Astrocyte (in vitro differentiated cells and primary cell): ENCODE data around the gene KRTAP19-4. TPM values are rescaled to one million over a fixed set of nuclear protein-coding genes. Genes with fewer than 3 reads are reported as not detected.

Experiments used
- DNase-seq: peaks from one replicate; pipeline ENCODE4 v3.0.0-alpha.2; 2010; ENCODE audit warnings: low read depth
- FAIRE-seq: peaks from 2 replicates; lab custom pipeline; 2011; peaks lifted over from hg19 to GRCh38; lab: Jason Lieb, UNC
- H2AFZ ChIP-seq: 2 replicates; pipeline ENCODE4 v1.6.0; 2012; ENCODE audit warnings: low read depth, low read length, inconsistent platforms
- H3K27ac ChIP-seq: 2 replicates; pipeline ENCODE4 v1.5.1; 2011; ENCODE audit warnings: low read depth, low read length, inconsistent platforms
- H3K27me3 ChIP-seq: 2 replicates; pipeline ENCODE4 v1.6.0; 2011; ENCODE audit warnings: low read length, inconsistent platforms; ENCODE audit not compliant: insufficient read depth
- H3K36me3 ChIP-seq: 2 replicates; pipeline ENCODE4 v1.5.1; 2011; ENCODE audit warnings: low read length, inconsistent platforms; ENCODE audit not compliant: insufficient read depth
- H3K4me1 ChIP-seq: 2 replicates; pipeline ENCODE4 v1.5.1; 2011; ENCODE audit warnings: low read length, inconsistent platforms; ENCODE audit not compliant: insufficient read depth
- H3K4me2 ChIP-seq: 2 replicates; pipeline ENCODE4 v1.6.0; 2012; ENCODE audit warnings: low read length, inconsistent platforms
- H3K4me3 ChIP-seq: 2 replicates; pipeline ENCODE4 v1.5.1; 2011; ENCODE audit warnings: low read depth, mild to moderate bottlenecking, low read length, inconsistent platforms; ENCODE audit not compliant: insufficient read depth
- H3K79me2 ChIP-seq: 2 replicates; pipeline ENCODE4 v1.6.0; 2012; ENCODE audit warnings: mild to moderate bottlenecking, low read length, inconsistent platforms; ENCODE audit not compliant: insufficient read depth
- H3K9ac ChIP-seq: 2 replicates; pipeline ENCODE4 v1.6.0; 2012; ENCODE audit warnings: mild to moderate bottlenecking, low read length, inconsistent platforms
- H3K9me3 ChIP-seq: 2 replicates; pipeline ENCODE4 v1.5.1; 2012; ENCODE audit warnings: low read depth, mild to moderate bottlenecking, low read length, inconsistent platforms; ENCODE audit not compliant: insufficient read depth
- H4K20me1 ChIP-seq: 2 replicates; pipeline ENCODE4 v1.6.0; 2012; ENCODE audit warnings: low read length, inconsistent platforms; ENCODE audit not compliant: insufficient read depth
- H3K27ac Mint-ChIP-seq: one replicate; pipeline ENCODE4 v1.8.0; 2021; ENCODE audit warnings: mild to moderate bottlenecking, mixed read lengths; ENCODE audit not compliant: unreplicated experiment
- H3K27me3 Mint-ChIP-seq: one replicate; pipeline ENCODE4 v1.8.0; 2021; ENCODE audit warnings: low read depth, mixed read lengths; ENCODE audit not compliant: unreplicated experiment
- H3K36me3 Mint-ChIP-seq: one replicate; pipeline ENCODE4 v1.8.0; 2021; ENCODE audit warnings: low read depth, mixed read lengths; ENCODE audit not compliant: unreplicated experiment
- H3K4me1 Mint-ChIP-seq: one replicate; pipeline ENCODE4 v1.8.0; 2021; ENCODE audit warnings: low read depth, mixed read lengths; ENCODE audit not compliant: unreplicated experiment
- H3K4me3 Mint-ChIP-seq: one replicate; pipeline ENCODE4 v1.8.0; 2021; ENCODE audit warnings: mild to moderate bottlenecking, moderate library complexity, mixed read lengths; ENCODE audit not compliant: unreplicated experiment
- H3K9me3 Mint-ChIP-seq: one replicate; pipeline ENCODE4 v1.8.0; 2021; ENCODE audit warnings: mild to moderate bottlenecking, mixed read lengths; ENCODE audit not compliant: unreplicated experiment
- EZH2 ChIP-seq: IDR thresholded peaks from 2 replicates; pipeline ENCODE4 v1.6.1; 2012; ENCODE audit warnings: mild to moderate bottlenecking, low read length, inconsistent platforms; ENCODE audit not compliant: insufficient read depth
- total RNA-seq: library from RNA; stranded (reverse); gene quantifications from 2 replicates; pipeline ENCODE4 v1.2.1, GENCODE V29; 2021
- TF ChIP-seq, protein P1 (sequence below): IDR thresholded peaks from 2 replicates; pipeline ENCODE4 v1.5.1; 2011; ENCODE audit warnings: low read depth, mild to moderate bottlenecking, inconsistent platforms, low read length, moderate library complexity; ENCODE audit not compliant: insufficient read depth

The KRTAP19-4 gene
- total RNA-seq, 1 donor from 2014 or later = not detected

DNA sequence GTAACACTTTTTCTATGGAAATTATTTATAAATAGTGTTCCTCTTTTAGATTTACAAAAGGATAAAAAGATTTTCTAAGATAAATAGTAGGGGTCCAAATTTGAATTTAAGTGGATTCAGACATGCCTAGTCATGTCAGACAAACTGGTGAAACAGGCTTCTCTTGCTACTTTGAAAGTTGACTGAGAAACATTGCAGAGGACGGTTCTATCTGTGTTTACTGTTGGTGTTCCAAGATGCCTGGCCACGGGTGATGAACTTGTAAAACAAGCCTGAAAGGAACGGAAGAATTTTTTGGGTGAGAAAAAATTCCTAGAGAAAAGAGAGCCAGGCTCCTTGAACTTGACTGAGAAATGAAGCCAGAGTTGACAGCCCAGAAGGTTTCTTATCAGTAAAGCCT lies 19.0 kb downstream of the KRTAP19-4 start:
- H4K20me1 ChIP-seq = no peaks in the 10 kb centered on the region
- H2AFZ ChIP-seq = no peak overlapping the region
- H3K4me3 ChIP-seq = no peak overlapping the region
- no peaks in the 10 kb centered on the region for H3K4me1 ChIP-seq
- no peaks in the 10 kb centered on the region for H3K27me3 Mint-ChIP-seq
- no peak overlapping the region for H3K4me2 ChIP-seq
- H3K27ac ChIP-seq = no peak overlapping the region
- no peak overlapping the region for H3K9ac ChIP-seq
- H3K9me3 Mint-ChIP-seq = no peaks in the 10 kb centered on the region
- DNase-seq = no peak
- peak overlapping the region; percentile 50 for H3K27ac Mint-ChIP-seq
- no peak for FAIRE-seq
- no peaks in the 10 kb centered on the region for H3K36me3 ChIP-seq
- peaks cover 1% of the 10 kb centered on the region for H3K4me1 Mint-ChIP-seq
- no peaks in the 10 kb centered on the region for H3K9me3 ChIP-seq
- TF ChIP-seq EZH2 = no peak
- no peaks in the 10 kb centered on the region for H3K27me3 ChIP-seq
- H3K79me2 ChIP-seq = no peaks in the 10 kb centered on the region
- no peaks in the 10 kb centered on the region for H3K36me3 Mint-ChIP-seq
- no peak overlapping the region for H3K4me3 Mint-ChIP-seq

DNA sequence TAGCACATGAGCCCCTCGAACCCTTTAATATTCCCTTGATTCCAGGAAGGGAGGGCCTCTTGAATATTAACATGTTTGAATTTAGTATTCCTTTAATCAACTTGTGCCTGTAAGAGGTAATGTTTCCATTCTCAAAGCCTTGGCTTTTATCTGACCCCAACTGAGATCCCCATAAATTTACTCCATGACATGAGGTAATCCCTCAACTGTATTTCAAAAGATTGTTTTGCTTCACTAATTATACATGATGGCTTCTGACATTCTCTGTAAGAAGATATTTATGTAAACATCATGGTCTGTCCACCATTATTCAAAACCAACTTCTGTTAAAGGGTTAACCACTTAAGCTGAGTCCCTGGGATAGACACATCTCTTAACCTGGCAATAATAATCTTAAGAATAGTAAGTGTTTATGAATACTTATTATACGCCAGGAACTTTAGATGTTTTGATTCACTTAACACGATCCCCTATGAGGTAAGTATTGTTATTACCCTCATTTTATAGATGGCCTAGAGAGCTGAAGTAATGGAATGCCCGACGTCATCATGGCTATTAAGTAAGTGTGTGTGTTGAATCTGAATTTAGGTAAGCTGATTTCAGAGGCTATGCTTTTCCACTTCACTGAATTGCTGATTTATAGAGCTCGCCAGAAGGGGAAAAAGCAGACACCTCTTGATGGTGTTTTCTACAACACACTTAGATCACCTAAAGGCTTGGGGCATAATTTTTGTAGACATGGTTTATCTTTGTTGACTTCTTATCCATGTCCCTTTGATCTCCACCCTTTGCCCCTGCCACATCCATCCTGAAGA lies 27.9 kb downstream of the KRTAP19-4 start:
- H3K4me2 ChIP-seq = no peak overlapping the region
- DNase-seq (no peak), FAIRE-seq (no peak)
- no peaks in the 10 kb centered on the region for H3K27me3 ChIP-seq
- no peak overlapping the region for H3K4me3 ChIP-seq
- no peak overlapping the region for H3K27ac Mint-ChIP-seq
- H3K4me3 Mint-ChIP-seq = no peak overlapping the region
- no peaks in the 10 kb centered on the region for H3K36me3 Mint-ChIP-seq
- peaks cover 2% of the 10 kb centered on the region for H3K9me3 Mint-ChIP-seq
- no peaks in the 10 kb centered on the region for H3K79me2 ChIP-seq
- no peaks in the 10 kb centered on the region for H3K4me1 ChIP-seq
- no peak overlapping the region for H3K27ac ChIP-seq
- no peaks in the 10 kb centered on the region for H3K36me3 ChIP-seq
- H3K27me3 Mint-ChIP-seq = no peaks in the 10 kb centered on the region
- H3K4me1 Mint-ChIP-seq = no peaks in the 10 kb centered on the region
- H3K9ac ChIP-seq = no peak overlapping the region
- no peaks in the 10 kb centered on the region for H4K20me1 ChIP-seq
- no peaks in the 10 kb centered on the region for H3K9me3 ChIP-seq
- no peak for TF ChIP-seq EZH2
- TF ChIP-seq, protein P1, sequence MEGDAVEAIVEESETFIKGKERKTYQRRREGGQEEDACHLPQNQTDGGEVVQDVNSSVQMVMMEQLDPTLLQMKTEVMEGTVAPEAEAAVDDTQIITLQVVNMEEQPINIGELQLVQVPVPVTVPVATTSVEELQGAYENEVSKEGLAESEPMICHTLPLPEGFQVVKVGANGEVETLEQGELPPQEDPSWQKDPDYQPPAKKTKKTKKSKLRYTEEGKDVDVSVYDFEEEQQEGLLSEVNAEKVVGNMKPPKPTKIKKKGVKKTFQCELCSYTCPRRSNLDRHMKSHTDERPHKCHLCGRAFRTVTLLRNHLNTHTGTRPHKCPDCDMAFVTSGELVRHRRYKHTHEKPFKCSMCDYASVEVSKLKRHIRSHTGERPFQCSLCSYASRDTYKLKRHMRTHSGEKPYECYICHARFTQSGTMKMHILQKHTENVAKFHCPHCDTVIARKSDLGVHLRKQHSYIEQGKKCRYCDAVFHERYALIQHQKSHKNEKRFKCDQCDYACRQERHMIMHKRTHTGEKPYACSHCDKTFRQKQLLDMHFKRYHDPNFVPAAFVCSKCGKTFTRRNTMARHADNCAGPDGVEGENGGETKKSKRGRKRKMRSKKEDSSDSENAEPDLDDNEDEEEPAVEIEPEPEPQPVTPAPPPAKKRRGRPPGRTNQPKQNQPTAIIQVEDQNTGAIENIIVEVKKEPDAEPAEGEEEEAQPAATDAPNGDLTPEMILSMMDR = no peak
- no peak overlapping the region for H2AFZ ChIP-seq

DNA sequence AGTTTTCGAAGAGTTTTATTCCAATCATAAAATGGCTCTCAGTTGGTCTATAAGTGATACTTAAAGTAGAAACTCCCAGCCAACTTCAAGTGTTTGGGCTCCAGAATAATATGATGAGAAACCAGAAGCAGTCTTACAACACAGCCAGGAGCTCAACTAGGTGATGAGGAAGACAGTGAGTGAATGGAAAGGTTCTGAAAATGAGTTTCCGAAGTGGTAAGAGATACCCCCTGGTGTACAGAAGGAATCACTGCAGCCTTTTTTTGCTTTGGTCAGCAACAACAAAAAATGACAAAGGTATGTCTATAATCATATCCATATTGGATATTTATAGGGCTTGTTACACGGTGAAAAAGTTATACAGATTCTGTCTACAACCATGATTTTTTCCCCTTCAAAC lies 33.3 kb downstream of the KRTAP19-4 start:
- no peak for DNase-seq
- TF ChIP-seq, protein P1 = peak; percentile 28
- TF ChIP-seq EZH2 = no peak
- Histone ChIP-seq H3K79me2 (no peaks in the 10 kb centered on the region), H3K27ac (no peak overlapping the region), H3K36me3 (no peaks in the 10 kb centered on the region), H3K4me1 (no peaks in the 10 kb centered on the region), H4K20me1 (no peaks in the 10 kb centered on the region), H3K4me2 (no peak overlapping the region), H2AFZ (no peak overlapping the region), H3K4me3 (no peak overlapping the region), H3K9ac (no peak overlapping the region), H3K9me3 (no peaks in the 10 kb centered on the region), H3K27me3 (no peaks in the 10 kb centered on the region)
- Mint-ChIP-seq H3K9me3 (peaks cover 4% of the 10 kb centered on the region), H3K36me3 (no peaks in the 10 kb centered on the region), H3K4me1 (no peaks in the 10 kb centered on the region), H3K27me3 (no peaks in the 10 kb centered on the region), H3K27ac (no peak overlapping the region), H3K4me3 (no peak overlapping the region)
- no peak for FAIRE-seq
